Colon (tissue), 2 donors: ENCODE measurements around the gene RGR.

ENCODE experiments used
- FAIRE-seq: peaks from 2 replicates; lab custom pipeline; 2012; peaks lifted over from hg19 to GRCh38; lab: Jason Lieb, UNC
- donor health status: control.
- donor health status: control.

Gene RGR

DNA sequence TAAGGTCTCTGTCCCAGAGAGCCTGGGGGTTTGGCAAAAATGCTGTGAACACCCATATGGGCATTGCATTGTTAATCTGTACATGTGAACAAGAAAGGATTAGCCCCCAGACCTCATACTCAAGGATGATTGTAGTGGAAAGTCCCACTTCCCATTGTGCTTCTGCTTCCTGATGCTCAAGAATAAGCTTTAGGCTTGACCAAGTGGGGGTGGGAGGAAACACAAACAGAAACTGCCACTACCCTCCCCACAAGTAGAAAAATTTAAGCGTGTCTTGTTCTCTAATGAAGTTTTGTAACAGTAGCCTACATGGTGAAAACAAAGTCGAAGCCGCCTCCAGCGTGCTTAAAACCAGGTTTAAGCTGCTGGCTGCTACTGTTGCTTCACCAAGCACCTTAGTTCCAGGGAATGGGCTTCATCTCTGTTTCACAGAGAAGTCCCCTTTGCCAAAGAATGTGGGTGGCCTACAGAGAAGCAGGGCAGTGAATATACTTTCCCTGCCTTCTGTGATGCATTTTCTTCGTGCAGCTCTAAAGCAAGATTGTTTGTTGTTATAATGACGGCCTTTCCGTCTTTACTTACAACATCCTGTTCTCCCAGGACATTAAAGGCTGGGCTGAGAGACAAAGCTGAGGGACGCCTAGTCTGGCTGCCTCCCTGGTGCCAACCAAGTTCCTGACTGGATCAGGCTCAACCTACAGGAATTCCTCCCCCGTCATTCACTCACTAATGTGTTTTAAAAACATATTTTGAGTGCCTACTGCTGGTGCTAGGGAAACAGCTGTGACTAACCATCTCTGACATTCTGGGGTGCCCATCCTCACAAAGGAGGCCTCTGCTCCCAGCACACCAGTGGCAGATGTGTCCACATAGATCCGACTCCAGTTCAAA lies 51.5 kb downstream of the RGR start:
- no peak for FAIRE-seq

DNA sequence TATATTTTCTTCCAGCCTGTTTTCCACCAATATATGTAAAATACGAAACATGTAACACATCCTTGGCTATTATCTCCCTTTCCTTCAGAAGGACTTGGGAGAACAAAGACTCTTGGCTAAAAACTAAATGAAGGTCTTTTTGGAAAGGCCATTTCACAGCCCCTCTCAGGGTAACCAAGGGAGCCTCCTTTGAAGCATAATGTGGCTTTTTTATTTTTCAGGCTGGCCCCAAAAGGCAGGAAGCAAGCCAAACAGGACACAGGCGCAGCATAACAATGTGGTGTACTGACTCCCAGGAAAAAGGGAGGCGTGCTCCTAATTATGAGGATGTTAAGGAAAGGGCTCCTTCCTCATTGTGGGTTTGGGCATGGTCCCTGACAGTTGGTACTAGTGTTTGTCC lies 53.2 kb downstream of the RGR start:
- no peak for FAIRE-seq

DNA sequence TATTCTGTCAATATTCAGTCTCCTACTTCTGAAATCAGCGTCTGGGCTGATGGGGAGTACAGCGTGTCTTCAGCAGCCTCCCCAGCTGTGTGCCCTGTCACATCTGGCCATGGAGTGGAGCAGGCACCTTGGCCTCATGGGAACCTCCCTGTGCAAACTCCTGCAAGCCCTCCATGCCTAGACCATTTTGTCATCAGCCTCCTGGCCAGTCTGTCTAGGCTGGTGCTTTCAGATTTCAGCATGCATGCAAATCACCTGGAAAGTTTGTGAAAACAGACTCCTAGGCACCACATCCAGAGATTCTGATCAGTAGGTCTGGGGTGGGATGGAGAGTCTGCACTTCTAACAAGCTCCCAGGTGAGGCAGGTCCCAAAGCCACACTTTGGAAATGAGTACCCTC lies 57.4 kb downstream of the RGR start:
- no peak for FAIRE-seq

DNA sequence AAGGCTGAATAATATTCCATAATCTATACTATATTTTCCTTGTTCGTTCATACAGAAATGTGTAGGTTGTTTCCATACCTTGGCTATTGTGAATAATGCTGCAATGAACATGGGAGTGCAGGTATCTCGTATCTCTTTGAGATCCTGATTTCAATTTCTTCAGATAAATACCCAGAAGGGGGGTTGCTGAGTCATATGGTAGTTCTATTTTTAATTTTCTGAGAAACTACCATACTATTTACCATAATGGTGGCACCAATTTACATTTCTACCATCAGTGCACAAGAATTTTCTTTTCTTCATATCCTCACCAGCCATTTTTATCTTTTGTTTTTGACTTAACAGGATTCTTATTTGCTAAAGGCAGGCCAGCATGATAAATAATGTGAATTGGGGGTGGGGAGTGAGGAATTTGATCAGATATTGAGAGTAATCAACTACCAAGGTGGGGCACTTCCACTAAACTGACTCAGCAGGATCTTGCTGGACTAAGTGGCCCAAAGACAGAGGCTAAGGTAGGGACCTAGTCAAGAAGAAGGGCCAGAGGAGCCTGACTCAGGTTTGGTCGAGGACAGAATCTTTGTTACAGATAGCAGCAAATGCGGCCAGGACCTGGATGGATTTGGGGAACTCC lies 62.0 kb downstream of the RGR start:
- FAIRE-seq: no peak

DNA sequence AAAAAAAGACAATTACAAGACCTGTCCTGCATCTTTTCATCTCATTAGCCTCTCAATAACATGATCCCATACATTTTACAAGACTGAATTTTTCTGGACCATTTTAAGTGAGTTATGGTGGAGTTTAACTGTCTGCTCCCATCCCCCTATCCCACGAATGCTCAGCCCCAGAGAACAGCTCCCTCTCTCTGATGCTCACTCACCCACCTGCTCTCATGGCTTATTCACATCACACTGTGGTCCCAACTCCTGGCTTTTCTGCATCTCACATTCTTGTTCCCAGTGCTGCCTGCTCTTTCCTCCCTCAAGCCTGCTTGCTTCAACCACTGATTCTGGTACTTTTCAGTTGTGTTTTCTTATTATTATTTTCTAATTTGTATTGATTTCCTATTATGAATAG lies 63.2 kb downstream of the RGR start:
- FAIRE-seq: no peak

DNA sequence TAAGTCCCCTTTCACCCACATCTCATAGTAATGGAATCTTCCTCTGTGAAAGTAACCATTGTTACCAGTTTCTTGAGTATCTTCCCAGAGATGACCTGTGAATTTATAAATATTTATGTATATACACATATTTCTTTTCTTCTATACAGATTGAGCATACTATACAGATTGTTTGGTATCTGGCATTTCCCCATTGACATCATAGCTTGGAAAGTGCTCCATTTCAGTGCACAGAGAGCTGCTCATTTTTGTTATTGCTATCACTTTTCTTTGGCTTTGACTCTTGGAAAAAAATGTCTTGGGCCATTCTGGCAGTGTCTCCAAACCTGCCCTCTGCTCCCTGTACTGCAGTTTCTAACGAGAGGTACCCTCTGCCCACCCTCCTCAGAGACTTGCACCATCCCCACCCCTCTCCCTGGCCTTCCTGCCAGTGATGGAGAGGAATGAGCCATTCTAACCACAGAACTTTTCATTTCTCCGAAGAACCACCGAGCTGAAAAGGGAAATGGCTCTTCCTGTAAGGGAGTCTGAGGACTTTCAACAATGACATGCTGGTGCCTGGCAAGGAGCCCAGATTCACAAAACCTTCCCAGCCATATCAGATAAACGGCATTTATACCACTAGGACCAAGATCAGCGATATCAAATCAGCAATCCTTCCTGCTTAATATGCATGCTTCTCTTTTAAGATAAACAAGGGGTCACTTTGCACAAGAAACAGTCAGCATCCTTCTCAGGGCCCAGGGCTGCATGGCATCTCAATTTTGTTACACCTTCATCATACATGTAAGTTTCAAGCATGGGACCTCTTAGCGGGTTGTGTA lies 63.8 kb downstream of the RGR start:
- no peak for FAIRE-seq
